ENCODE measurements around the gene CLMN.

CLMN gene

DNA sequence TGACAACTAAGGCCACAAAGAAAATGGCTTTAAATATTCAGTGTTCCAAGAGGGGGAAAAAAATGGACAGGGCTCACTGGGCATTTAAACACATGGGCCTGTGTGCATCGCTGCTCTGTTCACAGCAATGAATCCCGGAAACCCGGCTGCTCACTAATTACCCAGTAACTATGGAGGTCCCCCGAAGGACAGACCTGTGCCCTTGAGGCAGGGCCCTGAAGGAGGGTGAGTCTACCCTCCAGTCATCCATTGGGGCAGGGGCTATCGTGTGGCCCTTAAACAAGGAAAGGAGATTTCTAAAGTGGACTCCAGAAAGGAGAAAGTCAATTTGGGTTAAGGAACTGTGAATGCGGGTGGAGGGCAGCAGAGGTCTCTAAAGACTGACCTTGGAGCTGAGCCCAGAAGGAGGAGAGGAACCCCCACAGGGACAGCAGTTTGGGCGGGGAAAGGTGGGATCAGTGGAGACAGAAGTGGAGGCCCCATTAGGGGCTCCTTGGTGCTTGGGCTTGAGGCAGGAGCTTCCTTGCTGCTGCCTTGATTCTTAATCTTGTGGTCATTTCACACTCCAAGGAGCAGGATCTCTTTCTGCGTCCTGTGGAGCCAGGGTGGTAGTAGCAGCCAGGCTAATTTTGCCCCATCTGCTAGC, 1.4 kb upstream of the CLMN start:
- DNase-seq (ENCODE audit: low read depth, low spot score) = no peak

GRCh38 chr14:95320078-95320895, 579 bp upstream of the CLMN start:
- no peak for DNase-seq (ENCODE audit: low read depth, low spot score)

DNA sequence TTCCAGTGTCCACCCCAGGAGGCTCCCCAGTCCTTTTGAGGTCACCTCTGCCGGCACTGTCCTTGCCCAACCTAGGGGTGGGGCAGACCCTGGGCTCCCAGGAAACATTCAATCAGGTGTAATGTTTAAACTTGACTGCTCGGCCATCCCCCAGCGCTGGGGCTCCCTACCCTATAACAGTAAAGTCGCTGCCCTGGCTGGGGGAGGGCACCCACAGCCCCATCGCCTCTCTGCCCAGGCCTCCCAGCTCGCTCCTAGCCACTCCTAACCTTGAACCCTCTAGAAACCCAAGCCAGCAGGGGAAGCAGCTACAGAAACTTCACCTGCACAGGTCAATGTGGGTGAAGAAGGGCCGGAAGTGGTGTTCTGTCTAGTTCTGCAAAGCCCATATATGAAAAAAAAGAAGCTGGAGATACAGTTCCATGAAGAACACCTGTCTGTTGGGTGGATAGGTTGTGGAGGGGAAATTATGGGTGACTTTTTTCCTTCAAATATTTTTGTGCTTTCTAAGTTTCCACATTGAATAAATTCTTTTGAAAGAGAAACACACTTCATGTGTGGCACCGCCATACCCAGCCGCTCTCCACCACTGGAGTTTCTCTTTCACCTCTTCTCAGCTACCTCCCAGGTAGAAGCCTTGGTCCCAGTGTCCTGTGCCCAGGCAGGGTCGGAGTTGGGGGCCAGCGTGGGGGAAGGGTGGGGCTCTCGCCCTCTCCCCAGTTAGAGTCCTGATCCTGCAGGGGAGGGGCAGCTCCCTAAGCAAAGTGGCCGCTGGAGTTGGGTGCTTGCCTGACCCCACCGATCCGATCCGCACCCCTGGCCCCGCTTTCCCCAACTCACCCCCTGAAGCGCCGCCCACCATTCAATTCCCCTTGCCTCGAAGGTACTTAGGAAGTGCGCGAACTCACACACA, 1.1 kb downstream of the CLMN start:
- no peak for DNase-seq (ENCODE audit: low read depth, low spot score)

- no peak for DNase-seq (ENCODE audit: low read depth, low spot score)
Observed at GRCh38 chr14:95317817-95318343, 1.8 kb downstream of the CLMN start.

- no peak for DNase-seq (ENCODE audit: low read depth, low spot score)
Observed at GRCh38 chr14:95316821-95317220, 2.9 kb downstream of the CLMN start.

- DNase-seq (ENCODE audit: low read depth, low spot score) = no peak
Observed at GRCh38 chr14:95315579-95315978, 4.1 kb downstream of the CLMN start.

- no peak for DNase-seq (ENCODE audit: low read depth, low spot score)
Observed at GRCh38 chr14:95315156-95315555, 4.6 kb downstream of the CLMN start.

GRCh38 chr14:95314609-95315008, 5.1 kb downstream of the CLMN start:
- no peak for DNase-seq (ENCODE audit: low read depth, low spot score)

- DNase-seq (ENCODE audit: low read depth, low spot score) = no peak
Observed at GRCh38 chr14:95313707-95314106, 6.0 kb downstream of the CLMN start.

- no peak for DNase-seq (ENCODE audit: low read depth, low spot score)
Observed at GRCh38 chr14:95313190-95313589, 6.5 kb downstream of the CLMN start.

- no peak for DNase-seq (ENCODE audit: low read depth, low spot score)
Observed at GRCh38 chr14:95312311-95312710, 7.4 kb downstream of the CLMN start.

- DNase-seq (ENCODE audit: low read depth, low spot score) = no peak
Observed at GRCh38 chr14:95311752-95312151, 8.0 kb downstream of the CLMN start.

DNA sequence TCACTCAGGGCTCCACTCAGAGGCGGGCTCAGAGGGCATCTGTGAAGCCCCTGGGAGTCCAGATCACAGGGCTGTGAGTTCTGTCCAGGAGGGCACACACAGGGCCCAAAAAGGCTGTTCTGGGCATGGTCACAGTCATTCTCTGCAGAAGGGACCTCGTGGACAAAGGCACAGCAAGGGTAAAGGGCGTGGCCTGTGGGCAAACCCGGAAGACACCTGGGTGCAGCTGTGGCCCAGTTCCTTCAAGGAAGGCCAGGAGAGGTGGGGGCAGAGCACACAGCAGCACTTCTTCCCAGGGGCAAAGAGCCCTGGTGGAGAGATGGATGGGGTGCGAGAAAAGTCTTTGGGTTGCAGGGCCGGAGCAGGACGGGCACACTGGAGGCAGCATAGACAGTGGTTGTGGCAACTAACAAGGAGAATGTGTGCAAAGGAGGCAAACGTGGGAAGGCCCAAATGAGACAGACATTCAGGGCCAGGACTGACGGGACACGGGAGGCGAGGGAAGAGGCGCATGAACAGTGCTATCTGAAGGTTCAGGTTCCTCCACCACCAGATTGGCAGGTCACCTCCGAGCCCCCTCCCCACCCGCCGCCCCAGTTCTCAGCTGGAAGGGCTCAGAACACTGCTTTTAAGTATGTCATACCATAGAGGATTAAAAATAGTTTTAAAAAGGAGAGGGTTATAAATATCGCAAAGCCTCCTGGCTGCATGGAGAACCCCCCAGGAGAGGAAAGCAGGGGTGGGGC, 8.9 kb downstream of the CLMN start:
- no peak for DNase-seq (ENCODE audit: low read depth, low spot score)

GRCh38 chr14:95309261-95310051, 10.3 kb downstream of the CLMN start:
- DNase-seq (ENCODE audit: low read depth, low spot score) = no peak

DNA sequence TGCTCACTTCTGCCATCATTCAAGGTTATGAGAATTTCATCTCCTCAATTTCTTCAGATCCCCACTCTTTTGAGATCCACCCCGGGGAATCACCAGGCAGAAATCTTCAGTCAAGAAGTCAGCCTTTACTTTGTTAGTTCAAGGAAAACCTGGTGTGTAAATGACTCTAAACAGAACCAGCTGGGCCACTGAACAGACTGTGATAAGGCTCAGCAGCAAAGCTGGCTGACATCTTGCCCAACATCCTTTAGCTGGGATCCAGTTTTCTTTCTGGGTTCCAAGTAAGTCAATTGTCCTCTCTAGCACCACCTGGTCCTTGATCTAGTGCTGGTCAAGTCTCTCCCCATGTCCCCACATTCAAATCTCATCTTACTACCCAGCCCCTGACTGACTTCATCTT, 11.6 kb downstream of the CLMN start:
- DNase-seq (ENCODE audit: low read depth, low spot score) = no peak

DNA sequence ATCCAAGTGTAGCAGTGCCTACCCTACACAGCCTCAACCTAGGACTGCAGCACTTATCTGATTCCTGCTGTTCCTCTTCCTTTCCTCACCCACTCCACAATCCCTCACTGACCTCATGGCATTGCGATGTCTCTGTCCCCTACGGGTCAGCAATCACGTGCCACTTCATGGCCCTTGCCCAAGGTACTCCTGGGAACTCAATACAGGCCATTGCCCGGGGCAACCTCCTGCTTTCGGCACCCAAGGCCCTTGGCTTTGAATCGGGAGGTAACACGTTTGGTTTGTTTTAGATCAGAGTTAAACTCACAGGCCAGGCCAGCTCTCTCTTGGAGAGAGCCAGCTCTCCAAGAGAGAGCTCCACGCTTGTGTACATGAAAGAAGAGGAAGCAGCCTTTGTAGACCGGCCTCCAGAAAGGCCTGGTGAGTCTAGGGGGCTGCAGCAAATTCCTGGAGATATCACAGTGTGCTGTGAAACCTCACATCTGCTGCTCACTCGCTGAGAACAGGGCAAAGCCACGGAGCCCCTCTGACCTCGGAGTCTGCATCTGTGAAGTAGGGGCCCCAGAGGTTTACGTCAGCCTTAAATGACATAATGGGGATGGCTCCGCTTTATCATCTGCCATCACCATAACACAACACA, 12.2 kb downstream of the CLMN start:
- no peak for DNase-seq (ENCODE audit: low read depth, low spot score)

DNA sequence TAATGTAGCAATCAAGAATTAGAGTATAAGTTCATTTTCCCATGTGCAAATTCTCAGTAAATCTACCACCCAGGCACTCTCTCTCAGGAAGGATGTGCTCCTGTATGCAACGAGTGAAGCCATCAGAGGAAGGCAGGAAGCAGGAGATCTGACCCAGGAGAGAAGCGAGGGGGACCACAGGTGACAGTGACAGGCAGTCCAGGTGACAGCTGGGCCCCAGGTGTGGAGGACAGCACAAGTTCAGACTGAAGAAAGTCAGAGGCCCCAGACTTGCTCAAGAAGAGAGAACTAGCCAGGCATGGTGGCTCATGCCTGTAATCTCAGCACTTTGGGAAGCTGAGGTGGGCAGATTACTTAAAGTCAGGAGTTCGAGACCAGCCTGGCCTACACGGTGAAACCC, 13.8 kb downstream of the CLMN start:
- DNase-seq (ENCODE audit: low read depth, low spot score) = no peak

DNA sequence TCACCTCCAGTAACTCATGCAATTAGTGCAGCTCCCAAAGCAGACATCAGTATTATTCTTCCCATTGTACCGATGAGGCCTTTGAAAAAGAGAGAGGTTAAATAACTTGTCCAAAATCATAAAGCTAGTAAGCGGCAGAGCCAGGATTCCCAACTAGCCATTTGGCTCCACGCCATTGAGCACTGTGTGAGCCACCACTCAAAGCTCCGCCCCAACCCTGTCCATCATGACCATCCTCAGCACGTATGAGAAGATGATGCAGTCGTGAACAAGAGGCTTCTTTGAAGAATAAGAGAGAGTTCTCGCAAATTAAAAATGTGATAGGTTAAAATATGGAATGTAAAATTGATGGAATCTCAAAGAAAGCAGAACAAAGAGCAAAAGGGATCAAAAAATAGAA, 14.6 kb downstream of the CLMN start:
- no peak for DNase-seq (ENCODE audit: low read depth, low spot score)

GRCh38 chr14:95304342-95304741, 15.4 kb downstream of the CLMN start:
- no peak for DNase-seq (ENCODE audit: low read depth, low spot score)

DNA sequence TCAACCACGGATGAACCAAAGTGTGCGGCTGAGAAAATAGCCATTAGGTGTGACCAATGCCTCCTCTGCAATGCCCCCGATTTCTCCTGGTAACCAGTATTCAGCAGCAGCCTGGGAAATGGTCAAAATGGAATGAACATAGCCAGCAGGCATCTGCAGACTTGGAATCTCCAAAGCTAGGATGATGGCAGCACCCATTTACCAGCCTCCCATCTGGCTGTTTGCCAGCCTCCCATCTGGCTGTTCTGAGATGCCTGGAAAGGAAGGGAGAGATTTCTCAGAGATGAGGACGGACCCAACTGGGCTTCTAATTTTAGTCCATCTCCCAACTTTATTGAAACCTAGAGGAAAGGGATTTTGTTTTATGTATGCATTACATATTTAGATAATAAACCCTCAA, 16.2 kb downstream of the CLMN start:
- DNase-seq (ENCODE audit: low read depth, low spot score) = no peak

Data from activated CD4-positive, CD25-positive, alpha-beta regulatory T cell treated with anti-CD3 and anti-CD28 coated beads, Interleukin-2, amount 50 U/mL, for 16 hours (primary cell).